A673 (cell line): Measurements from ENCODE around the gene AP1S3.

Experiments used
- EZH2 ChIP-seq: fragments of 200-600 bp; sonication (generic); IDR thresholded peaks from 2 replicates; pipeline ENCODE4 v1.6.1; 2017; ENCODE audit warnings: borderline replicate concordance, low read depth, mild to moderate bottlenecking, mixed read lengths, antibody characterized with exemption, low read length; ENCODE audit not compliant: poor library complexity, severe bottlenecking
- TF ChIP-seq, protein P1 (sequence below): fragments of 300-800, 200-600 bp; sonication (generic); conservative IDR thresholded peaks from 2 replicates; pipeline ENCODE4 v1.5.1; 2017; ENCODE audit warnings: low read depth, mild to moderate bottlenecking, antibody characterized with exemption, low read length, moderate library complexity, mixed read lengths

DNA sequence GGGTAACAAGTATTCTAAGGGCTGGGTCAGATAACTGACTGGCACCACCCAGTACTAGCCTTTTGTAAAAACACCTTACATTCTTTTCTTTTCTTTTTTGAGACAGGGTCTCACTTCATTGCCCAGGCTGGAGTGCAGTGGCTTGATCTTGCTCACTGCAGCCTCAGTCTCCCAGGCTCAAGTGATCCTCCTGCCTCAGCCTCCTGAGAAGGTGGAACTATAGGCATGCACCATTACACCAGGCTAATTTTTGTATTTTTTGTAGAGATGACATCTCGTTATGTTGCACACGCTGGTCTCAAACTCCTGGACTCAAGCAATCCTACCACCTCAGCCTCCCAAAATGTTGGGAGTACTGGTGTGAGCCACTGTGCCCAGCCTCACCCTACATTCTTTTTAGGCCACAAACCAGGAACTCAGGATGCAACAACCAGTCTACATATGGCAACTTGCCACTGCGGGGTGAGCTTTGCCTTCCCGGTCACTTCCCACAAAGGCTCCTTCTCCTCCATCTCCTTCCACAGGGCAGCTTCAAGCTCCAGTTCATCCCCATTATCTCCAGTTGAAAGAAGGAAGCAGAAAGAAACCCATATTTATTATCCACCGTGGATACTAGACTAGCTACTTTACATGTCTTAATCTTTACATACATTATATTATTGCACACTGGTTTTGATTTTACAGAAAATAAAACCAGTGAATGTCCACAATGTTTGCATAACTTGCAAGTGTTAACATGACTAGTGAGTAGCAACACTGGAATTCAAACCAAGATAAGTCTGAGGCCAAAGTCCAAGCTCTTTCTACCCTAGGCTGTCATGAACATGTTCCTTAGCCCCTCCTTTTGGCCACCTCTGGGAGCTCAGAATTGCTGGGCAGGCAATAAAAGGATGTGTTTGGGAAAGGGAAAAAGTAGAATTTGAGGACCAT, 23.7 kb upstream of the AP1S3 start:
- no peak for TF ChIP-seq EZH2
- TF ChIP-seq, protein P1, sequence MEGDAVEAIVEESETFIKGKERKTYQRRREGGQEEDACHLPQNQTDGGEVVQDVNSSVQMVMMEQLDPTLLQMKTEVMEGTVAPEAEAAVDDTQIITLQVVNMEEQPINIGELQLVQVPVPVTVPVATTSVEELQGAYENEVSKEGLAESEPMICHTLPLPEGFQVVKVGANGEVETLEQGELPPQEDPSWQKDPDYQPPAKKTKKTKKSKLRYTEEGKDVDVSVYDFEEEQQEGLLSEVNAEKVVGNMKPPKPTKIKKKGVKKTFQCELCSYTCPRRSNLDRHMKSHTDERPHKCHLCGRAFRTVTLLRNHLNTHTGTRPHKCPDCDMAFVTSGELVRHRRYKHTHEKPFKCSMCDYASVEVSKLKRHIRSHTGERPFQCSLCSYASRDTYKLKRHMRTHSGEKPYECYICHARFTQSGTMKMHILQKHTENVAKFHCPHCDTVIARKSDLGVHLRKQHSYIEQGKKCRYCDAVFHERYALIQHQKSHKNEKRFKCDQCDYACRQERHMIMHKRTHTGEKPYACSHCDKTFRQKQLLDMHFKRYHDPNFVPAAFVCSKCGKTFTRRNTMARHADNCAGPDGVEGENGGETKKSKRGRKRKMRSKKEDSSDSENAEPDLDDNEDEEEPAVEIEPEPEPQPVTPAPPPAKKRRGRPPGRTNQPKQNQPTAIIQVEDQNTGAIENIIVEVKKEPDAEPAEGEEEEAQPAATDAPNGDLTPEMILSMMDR: no peak
